Upper lobe of left lung (tissue), 6 donors: Measurements from ENCODE around the gene ROR2. TPM values are rescaled to one million over a fixed set of nuclear protein-coding genes. Genes with fewer than 3 reads are reported as not detected.
"Not testable (repeated sequence)": the region's sequence is repeated elsewhere in the genome, so short reads cannot be mapped to it uniquely, and the experiment has no call there.

Experiments
- ATAC-seq, 2 donors: fragments of 200-7000 bp; cut with Tn5 transposase; one replicate each; pipeline ENCODE4 v1.9.1; 2022; ENCODE audit warnings: mild to moderate bottlenecking in 2 of 2, moderate library complexity in 2 of 2; ENCODE audit not compliant: low FRiP score in 2 of 2
- DNase-seq, 2 donors: peaks; one replicate each; pipeline ENCODE4 v3.0.0-alpha.2; 2019 to 2020
- H3K27ac ChIP-seq, 4 donors: fragments of 200-600 bp; sonication (generic); one replicate each; pipeline ENCODE4 v1.5.1; 2016 to 2019
- H3K27me3 ChIP-seq, 4 donors: fragments of 200-600 bp; sonication (generic); one replicate each; pipeline ENCODE4 v1.5.1; 2017 to 2019
- H3K36me3 ChIP-seq, 4 donors: fragments of 200-600 bp; sonication (generic); one replicate each; pipeline ENCODE4 v1.5.1; 2016 to 2019
- H3K4me1 ChIP-seq, 4 donors: fragments of 200-600 bp; sonication (generic); one replicate each; pipeline ENCODE4 v1.5.1; 2018 to 2019
- H3K4me3 ChIP-seq, 4 donors: fragments of 200-600 bp; sonication (generic); one replicate each; pipeline ENCODE4 v1.5.1; 2017 to 2019; ENCODE audit warnings: mild to moderate bottlenecking in 2 of 4, moderate library complexity in 1 of 4
- H3K9me3 ChIP-seq, 4 donors: fragments of 200-600 bp; sonication (generic); one replicate each; pipeline ENCODE4 v1.5.1; 2018 to 2019
- EP300 ChIP-seq, 4 donors: sonication (generic); formaldehyde crosslinking; IDR thresholded peaks; one replicate each; pipeline ENCODE4 v1.5.1; 2017; ENCODE audit warnings: antibody characterized with exemption in 4 of 4, control low read depth in 2 of 4
- POLR2A ChIP-seq, 4 donors: fragments of 450-650 bp; IDR thresholded peaks; one replicate each; pipeline ENCODE4 v1.5.1; 2016 to 2017; ENCODE audit warnings: antibody characterized with exemption in 4 of 4, mild to moderate bottlenecking in 2 of 4
- POLR2AphosphoS5 ChIP-seq, 2 donors: sonication (generic); formaldehyde crosslinking; IDR thresholded peaks; one replicate each; pipeline ENCODE4 v1.5.1; 2017; ENCODE audit warnings: antibody characterized with exemption in 2 of 2
- WGBS, 2 donors: methylation state at CpG; one replicate each; pipeline ENCODE4 v1.1.5; 2017 to 2018; 5-methylcytosine and 5-hydroxymethylcytosine counted together
- total RNA-seq, 6 donors: library from RNA; depleted of rRNA in 4 of 6; stranded (reverse); fragments of >200 nt in 4 of 6; gene quantifications; one replicate each; pipeline versions ENCODE4 v1.1.0 to v1.2.1, GENCODE V29; 2016 to 2021
- TF ChIP-seq, protein P1 (sequence below), 6 experiments: fragments of 450-650 bp in 4 of 6; fragments of 200-600 bp in 2 of 6; sonication (generic) in 2 of 6; IDR thresholded peaks; one replicate each; pipeline ENCODE4 v1.5.1; 2016 to 2019; ENCODE audit warnings: antibody characterized with exemption in 6 of 6
- donor health status: DM: no; HTN: no; CAD: no; lungs with moderate emphysema.
- donor health status: DM: no; HTN: yes; CAD: no; lungs with severe emphysema.

ROR2 gene
- total RNA-seq, 6 donors from 2014 or later: 2.7 to 8.1 (median 3.4) TPM

DNA sequence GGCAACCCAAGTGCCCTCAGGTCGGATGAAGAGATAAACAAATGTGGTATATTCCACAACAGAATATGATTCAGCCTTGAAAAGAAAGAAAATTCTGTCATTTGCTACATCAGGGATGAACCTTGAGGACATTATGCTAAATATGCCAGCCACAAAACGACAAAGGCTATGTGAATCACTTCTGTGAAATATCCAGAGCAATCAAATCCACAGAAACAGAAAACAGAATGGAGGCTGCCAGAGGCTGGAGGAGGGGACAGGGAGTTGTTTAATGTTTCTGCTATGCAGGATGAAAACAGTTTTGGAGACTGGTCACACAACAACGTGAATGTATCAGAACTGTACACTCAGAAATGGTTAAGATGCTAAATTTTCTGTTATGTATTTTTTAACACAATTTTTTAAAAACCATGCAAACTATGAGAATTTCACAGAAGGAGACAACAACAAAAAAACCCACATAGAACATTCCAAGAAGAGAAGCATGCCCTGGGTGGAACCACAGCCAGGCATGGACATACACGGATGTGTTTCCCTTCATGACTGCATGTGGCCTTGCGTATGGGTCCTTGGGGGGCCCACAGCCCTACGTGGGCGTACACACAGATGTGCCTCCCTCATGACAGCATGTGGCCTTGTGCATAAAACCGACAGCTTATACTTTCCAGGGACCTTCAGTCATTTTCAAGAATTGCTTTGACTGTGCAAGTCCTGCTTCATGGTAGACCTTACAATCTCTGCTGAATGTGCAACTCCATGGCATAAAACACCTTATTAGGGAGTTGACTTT lies 146.7 kb downstream of the ROR2 start:
- no peak for DNase-seq
- WGBS, 2 donors: 74 to 77% methylated on average over 8 of the region's 8 CpGs
- no peaks in the 10 kb centered on the region for H3K4me1 ChIP-seq
- ATAC-seq: peak in 1 of 2 donors; percentile 34
- no peak overlapping the region for H3K4me3 ChIP-seq
- no peak overlapping the region for H3K27ac ChIP-seq
- H3K27me3 ChIP-seq: no peaks in the 10 kb centered on the region
- no peak for TF ChIP-seq EP300 (IDR thresholded peaks at IDR 0.05)
- TF ChIP-seq, protein P1, sequence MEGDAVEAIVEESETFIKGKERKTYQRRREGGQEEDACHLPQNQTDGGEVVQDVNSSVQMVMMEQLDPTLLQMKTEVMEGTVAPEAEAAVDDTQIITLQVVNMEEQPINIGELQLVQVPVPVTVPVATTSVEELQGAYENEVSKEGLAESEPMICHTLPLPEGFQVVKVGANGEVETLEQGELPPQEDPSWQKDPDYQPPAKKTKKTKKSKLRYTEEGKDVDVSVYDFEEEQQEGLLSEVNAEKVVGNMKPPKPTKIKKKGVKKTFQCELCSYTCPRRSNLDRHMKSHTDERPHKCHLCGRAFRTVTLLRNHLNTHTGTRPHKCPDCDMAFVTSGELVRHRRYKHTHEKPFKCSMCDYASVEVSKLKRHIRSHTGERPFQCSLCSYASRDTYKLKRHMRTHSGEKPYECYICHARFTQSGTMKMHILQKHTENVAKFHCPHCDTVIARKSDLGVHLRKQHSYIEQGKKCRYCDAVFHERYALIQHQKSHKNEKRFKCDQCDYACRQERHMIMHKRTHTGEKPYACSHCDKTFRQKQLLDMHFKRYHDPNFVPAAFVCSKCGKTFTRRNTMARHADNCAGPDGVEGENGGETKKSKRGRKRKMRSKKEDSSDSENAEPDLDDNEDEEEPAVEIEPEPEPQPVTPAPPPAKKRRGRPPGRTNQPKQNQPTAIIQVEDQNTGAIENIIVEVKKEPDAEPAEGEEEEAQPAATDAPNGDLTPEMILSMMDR (IDR thresholded peaks at IDR 0.05): no peak
- TF ChIP-seq POLR2A (IDR thresholded peaks at IDR 0.05): no peak
- TF ChIP-seq POLR2AphosphoS5 (IDR thresholded peaks at IDR 0.05): no peak
- H3K9me3 ChIP-seq: no peaks in the 10 kb centered on the region
- no peaks in the 10 kb centered on the region for H3K36me3 ChIP-seq

- Histone ChIP-seq H3K4me3 (no peak overlapping the region), H3K36me3 (no peaks in the 10 kb centered on the region), H3K9me3 (no peaks in the 10 kb centered on the region), H3K27me3 (no peaks in the 10 kb centered on the region), H3K4me1 (no peaks in the 10 kb centered on the region), H3K27ac (no peak overlapping the region)
- ATAC-seq (no peak), DNase-seq (no peak)
- WGBS, 2 donors: 63 to 86% methylated on average over 5 of the region's 5 CpGs
- no peak for TF ChIP-seq POLR2AphosphoS5 (IDR thresholded peaks at IDR 0.05)
- TF ChIP-seq, protein P1 (IDR thresholded peaks at IDR 0.05): no peak
- no peak for TF ChIP-seq POLR2A (IDR thresholded peaks at IDR 0.05)
- TF ChIP-seq EP300 (IDR thresholded peaks at IDR 0.05): no peak
Measured at GRCh38 chr9:91802391-91802790, 147.6 kb downstream of the ROR2 start.

GRCh38 chr9:91800473-91801030 lies 149.5 kb downstream of the ROR2 start:
- Histone ChIP-seq H3K4me3 (no peak overlapping the region), H3K9me3 (no peaks in the 10 kb centered on the region), H3K27ac (no peak overlapping the region), H3K4me1 (no peaks in the 10 kb centered on the region), H3K27me3 (no peaks in the 10 kb centered on the region), H3K36me3 (no peaks in the 10 kb centered on the region)
- DNase-seq (no peak), ATAC-seq (no peak)
- TF ChIP-seq POLR2A (IDR thresholded peaks at IDR 0.05) (no peak), EP300 (IDR thresholded peaks at IDR 0.05) (no peak), POLR2AphosphoS5 (IDR thresholded peaks at IDR 0.05) (no peak)
- TF ChIP-seq, protein P1 (IDR thresholded peaks at IDR 0.05): no peak
- WGBS, 2 donors: 68 to 74% methylated on average over 12 of the region's 12 CpGs

DNA sequence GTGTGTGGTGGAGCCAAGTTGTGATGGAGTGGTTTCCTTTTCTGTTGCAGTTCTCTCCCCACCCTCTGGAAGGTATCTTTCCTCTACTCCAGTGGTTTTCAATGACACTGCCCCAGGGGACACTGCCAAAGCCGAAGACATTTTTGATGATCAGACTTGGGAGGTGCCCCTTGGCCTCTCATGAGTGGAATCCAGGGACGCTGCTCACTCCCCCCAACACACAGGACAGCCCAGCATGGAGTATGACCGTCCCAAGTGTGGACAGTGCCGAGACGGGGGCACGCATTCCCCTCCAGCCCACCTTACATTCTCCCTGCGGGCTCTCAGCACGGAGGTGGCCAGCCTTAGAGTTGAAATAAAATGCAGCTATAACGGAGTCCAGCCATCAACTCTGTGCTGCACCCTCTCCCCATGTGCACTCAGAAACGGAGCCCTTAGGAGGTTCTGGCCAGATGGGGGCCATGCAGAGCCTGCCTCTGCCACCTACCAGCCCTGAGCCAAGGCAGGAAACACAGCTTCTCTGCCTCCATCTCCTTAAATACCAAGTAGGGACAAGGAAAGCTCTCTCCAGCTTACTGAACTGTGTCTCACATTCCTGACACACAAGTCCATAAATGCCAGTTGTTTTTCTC lies 150.8 kb downstream of the ROR2 start:
- no peaks in the 10 kb centered on the region for H3K27me3 ChIP-seq
- no peak overlapping the region for H3K4me3 ChIP-seq
- H3K9me3 ChIP-seq: no peaks in the 10 kb centered on the region
- H3K4me1 ChIP-seq: no peaks in the 10 kb centered on the region
- H3K36me3 ChIP-seq: no peaks in the 10 kb centered on the region
- WGBS, 2 donors: 83 to 91% methylated on average over 10 of the region's 10 CpGs
- no peak for ATAC-seq
- TF ChIP-seq, protein P1 (IDR thresholded peaks at IDR 0.05): no peak
- TF ChIP-seq POLR2AphosphoS5 (IDR thresholded peaks at IDR 0.05) (no peak), POLR2A (IDR thresholded peaks at IDR 0.05) (no peak), EP300 (IDR thresholded peaks at IDR 0.05) (no peak)
- no peak for DNase-seq
- H3K27ac ChIP-seq: no peak overlapping the region

- H3K27ac ChIP-seq, H3K9me3 ChIP-seq, H3K4me1 ChIP-seq, H3K36me3 ChIP-seq, H3K4me3 ChIP-seq, H3K27me3 ChIP-seq, DNase-seq: not testable (repeated sequence)
- 77 to 80% methylated on average over 11 to 13 of the region's 14 CpGs for WGBS, 2 donors
- ATAC-seq: peak in 1 of 2 donors; percentile 40
Measured at GRCh38 chr9:91798273-91799112, 151.5 kb downstream of the ROR2 start.

DNA sequence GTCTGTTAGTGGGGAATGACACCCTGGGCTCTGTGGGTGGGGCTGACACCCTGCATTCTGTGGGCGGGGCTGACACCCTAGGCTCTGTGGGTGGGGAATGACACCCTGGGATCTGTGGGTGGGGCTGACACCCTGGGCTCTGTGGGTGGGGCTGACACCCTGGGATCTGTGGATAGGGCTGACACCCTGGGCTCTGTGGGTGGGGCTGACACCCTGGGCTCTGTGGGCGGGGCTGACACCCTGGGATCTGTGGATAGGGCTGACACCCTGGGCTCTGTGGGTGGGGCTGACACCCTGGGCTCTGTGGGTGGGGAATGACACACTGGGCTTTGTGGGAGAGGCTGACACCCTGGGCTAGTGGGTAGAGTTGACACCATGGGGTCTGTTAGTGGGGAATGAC lies 152.5 kb downstream of the ROR2 start:
- not testable (repeated sequence) for H3K27ac ChIP-seq, DNase-seq, H3K4me3 ChIP-seq, H3K9me3 ChIP-seq, ATAC-seq, H3K4me1 ChIP-seq, H3K36me3 ChIP-seq, H3K27me3 ChIP-seq
- WGBS, 2 donors: no CpG with 5 or more reads among the region's 2 CpGs

DNA sequence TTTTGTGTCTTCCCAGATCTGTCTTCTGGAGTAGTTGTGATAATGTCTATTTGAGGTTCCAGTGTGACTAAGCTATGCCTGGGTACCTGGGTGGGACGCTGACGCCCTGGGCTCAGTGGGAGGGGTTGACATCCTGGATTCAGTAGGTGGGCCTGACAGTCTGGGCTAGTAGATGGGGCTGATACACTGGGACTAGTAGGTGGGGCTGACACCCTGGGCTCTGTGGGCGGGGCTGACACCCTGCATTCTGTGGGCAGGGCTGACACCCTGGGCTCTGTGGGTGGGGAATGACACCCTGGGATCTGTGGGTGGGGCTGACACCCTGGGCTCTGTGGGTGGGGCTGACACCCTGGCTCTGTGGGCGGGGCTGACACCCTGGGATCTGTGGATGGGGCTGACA lies 153.5 kb downstream of the ROR2 start:
- H3K4me3 ChIP-seq, H3K27me3 ChIP-seq, ATAC-seq, H3K9me3 ChIP-seq, H3K4me1 ChIP-seq, H3K36me3 ChIP-seq, DNase-seq, H3K27ac ChIP-seq: not testable (repeated sequence)
- 82 to 94% methylated on average over 3 of the region's 4 CpGs for WGBS, 2 donors
